LNCaP clone FGC (cell line): ENCODE measurements around the gene FRMD4A.

Experiments used
- DNase-seq: peaks from one replicate; pipeline ENCODE4 v3.0.0-alpha.2; 2011; ENCODE audit warnings: low read depth
- H3K4me3 ChIP-seq: 2 replicates; pipeline ENCODE4 v1.5.1; 2011; ENCODE audit warnings: mild to moderate bottlenecking, low read depth, low read length, control low read depth
- CTCF ChIP-seq: IDR thresholded peaks from 2 replicates; pipeline ENCODE4 v1.5.1; 2012; ENCODE audit warnings: mild to moderate bottlenecking; ENCODE audit not compliant: control insufficient read depth, insufficient read depth; ENCODE audit errors: extremely low read depth

Gene FRMD4A

GRCh38 chr10:14039968-14040668 lies 290.6 kb downstream of the FRMD4A start:
- TF ChIP-seq CTCF: no peak
- no peak overlapping the region for H3K4me3 ChIP-seq
- DNase-seq: no peak

- TF ChIP-seq CTCF: no peak
- no peak overlapping the region for H3K4me3 ChIP-seq
- no peak for DNase-seq
Observed at GRCh38 chr10:14036233-14036632, 294.5 kb downstream of the FRMD4A start.

- H3K4me3 ChIP-seq: no peak overlapping the region
- TF ChIP-seq CTCF: no peak
- DNase-seq: no peak
Observed at GRCh38 chr10:14035506-14035905, 295.2 kb downstream of the FRMD4A start.

- no peak overlapping the region for H3K4me3 ChIP-seq
- DNase-seq: no peak
- peak; percentile 42 for TF ChIP-seq CTCF
Observed at GRCh38 chr10:14032406-14032998, 298.2 kb downstream of the FRMD4A start.

- TF ChIP-seq CTCF: no peak
- DNase-seq: no peak
- H3K4me3 ChIP-seq: no peak overlapping the region
Observed at GRCh38 chr10:14026325-14026724, 304.4 kb downstream of the FRMD4A start.

GRCh38 chr10:14025283-14026189 lies 305.2 kb downstream of the FRMD4A start:
- no peak overlapping the region for H3K4me3 ChIP-seq
- no peak for TF ChIP-seq CTCF
- DNase-seq: no peak
